Panc1 (cell line): Measurements from ENCODE around the gene TWF2. TPM values are rescaled to one million over a fixed set of nuclear protein-coding genes. Genes with fewer than 3 reads are reported as not detected.

Experiments
- ATAC-seq: fragments of 200-7000 bp; cut with Tn5 transposase; 2 replicates; pipeline ENCODE4 v1.9.1; 2020; ENCODE audit warnings: mild to moderate bottlenecking, moderate library complexity
- BruUV-seq: library from RNA; stranded (reverse); fragments of 400-500 nt; replicated peaks from 2 replicates; lab custom pipeline; 2021; lab: Mats Ljungman, UMichigan
- CTCF ChIA-PET: fragments of 300-600 bp; sonication (Branson Sonifier 250); formaldehyde crosslinking; loops from one replicate; lab custom pipeline; 2022; ENCODE audit warnings: antibody characterized with exemption; lab: Charles Lee
- POLR2A ChIA-PET: fragments of 300-600 bp; sonication (Branson Sonifier 250); formaldehyde crosslinking; loops from one replicate; lab custom pipeline; 2022; ENCODE audit warnings: antibody characterized with exemption; lab: Charles Lee
- DNase-seq: peaks from one replicate; pipeline ENCODE4 v3.0.0-alpha.2; 2010; ENCODE audit warnings: low read depth, low spot score
- H3K27ac ChIP-seq: 2 replicates; pipeline ENCODE4 v1.5.1; 2011; ENCODE audit warnings: mild to moderate bottlenecking, low read length, inconsistent platforms
- H3K27me3 ChIP-seq: fragments of 200-500 bp; sonication (Bioruptor generic); 2 replicates; pipeline ENCODE4 v1.6.0; 2014; ENCODE audit warnings: low read length, inconsistent platforms; ENCODE audit not compliant: control insufficient read depth, insufficient read depth
- H3K36me3 ChIP-seq: fragments of 200-500 bp; sonication (Bioruptor generic); 2 replicates; pipeline ENCODE4 v1.5.1; 2014; ENCODE audit warnings: inconsistent platforms, mild to moderate bottlenecking, low read length, moderate library complexity; ENCODE audit not compliant: control insufficient read depth, insufficient read depth
- H3K4me1 ChIP-seq: 2 replicates; pipeline ENCODE4 v1.5.1; 2011; ENCODE audit warnings: inconsistent platforms, mild to moderate bottlenecking, low read length, moderate library complexity; ENCODE audit not compliant: control insufficient read depth, insufficient read depth
- H3K4me3 ChIP-seq, 2 experiments: 2 replicates each; pipeline ENCODE4 v1.5.1; 2011 to 2012; ENCODE audit warnings: low read depth in 2 of 2, low read length in 2 of 2, mild to moderate bottlenecking in 2 of 2, inconsistent platforms in 1 of 2, moderate library complexity in 1 of 2
- H3K9me3 ChIP-seq: fragments of 200-500 bp; sonication (Bioruptor generic); 2 replicates; pipeline ENCODE4 v1.5.1; 2014; ENCODE audit warnings: low read depth, mild to moderate bottlenecking, inconsistent platforms, low read length, moderate library complexity; ENCODE audit not compliant: control insufficient read depth, insufficient read depth
- POLR2AphosphoS5 ChIP-seq: IDR thresholded peaks from 2 replicates; pipeline ENCODE4 v1.6.1; 2012; ENCODE audit warnings: mild to moderate bottlenecking, low read depth, low read length, moderate library complexity
- SIN3A ChIP-seq: IDR thresholded peaks from 2 replicates; pipeline ENCODE4 v1.6.1; 2012; ENCODE audit warnings: low read depth, mild to moderate bottlenecking, low read length, moderate library complexity, borderline replicate concordance; ENCODE audit not compliant: insufficient read depth
- TCF7L2 ChIP-seq: IDR thresholded peaks from 2 replicates; pipeline ENCODE4 v1.6.1; 2011; ENCODE audit warnings: mild to moderate bottlenecking, low read depth, low read length, inconsistent platforms
- in situ Hi-C: cut with HindIII; loops from 2 replicates; pipeline ENCODE4 v1.10.0; 2016; ENCODE audit warnings: low sequenced_read_pairs, low pct_unique_long_range_greater_than_20kb
- intact Hi-C: fragments of 100-400 bp; cut with micrococcal nuclease; formaldehyde crosslinking; loops from one replicate; pipeline ENCODE4 v1.10.0; 2022; ENCODE audit not compliant: unreplicated experiment
- total RNA-seq: library from RNA; stranded (reverse); gene quantifications from one replicate; pipeline ENCODE4 v1.2.1, GENCODE V29; 2021; ENCODE audit not compliant: unreplicated experiment
- TF ChIP-seq, protein P1 (sequence below), 2 experiments: IDR thresholded peaks; 2 replicates each; pipeline ENCODE4 v1.6.1; 2011 to 2012; ENCODE audit warnings: low read depth in 2 of 2, control low read depth in 1 of 2, low read length in 1 of 2, mild to moderate bottlenecking in 1 of 2, moderate library complexity in 1 of 2; ENCODE audit not compliant: insufficient read depth in 1 of 2
- TF ChIP-seq, protein P2 (sequence below): fragments of 450-650 bp; IDR thresholded peaks from 2 replicates; pipeline ENCODE4 v1.5.1; 2017; ENCODE audit warnings: mild to moderate bottlenecking

The TWF2 gene
- total RNA-seq, 1 experiment from 2014 or later, result 51.9 TPM

DNA sequence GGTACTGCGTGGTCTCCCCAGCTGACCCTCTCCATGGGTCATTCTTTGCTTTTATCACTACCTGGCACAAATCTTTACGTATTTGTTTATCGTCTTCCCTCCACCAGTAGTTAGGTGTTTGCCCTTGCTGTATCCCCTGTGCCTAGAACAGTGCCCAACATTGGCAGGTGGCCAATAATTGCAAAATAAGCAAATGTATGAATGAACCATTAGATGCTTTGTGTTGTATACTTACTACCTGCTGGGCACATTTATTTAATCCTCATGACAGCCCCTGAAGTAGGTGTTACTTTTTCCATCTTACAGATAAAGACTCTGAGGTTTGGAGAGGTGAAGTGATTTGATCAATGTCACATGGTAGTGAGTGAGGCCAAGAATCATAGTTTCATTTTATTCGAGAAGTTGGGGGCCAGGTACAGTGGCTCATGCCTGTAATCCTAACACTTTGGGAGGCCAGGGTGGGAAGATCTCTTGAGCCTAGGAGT is 2.0 kb upstream of the TWF2 start:
- in situ Hi-C loops (no loop called here), intact Hi-C loops (no loop called here)
- no TSS peak for BruUV-seq
- Histone ChIP-seq H3K4me1 (peaks cover 25% of the 10 kb centered on the region), H3K27me3 (no peaks in the 10 kb centered on the region), H3K9me3 (no peaks in the 10 kb centered on the region), H3K36me3 (peaks cover 7% of the 10 kb centered on the region; the same call in 1 of the 2 replicates), H3K4me3 (no peak overlapping the region), H3K27ac (peak overlapping the region; percentile 81; the same call in 1 of the 2 replicates)
- no peak for DNase-seq
- TF ChIP-seq SIN3A, result no peak
- TF ChIP-seq, protein P1, sequence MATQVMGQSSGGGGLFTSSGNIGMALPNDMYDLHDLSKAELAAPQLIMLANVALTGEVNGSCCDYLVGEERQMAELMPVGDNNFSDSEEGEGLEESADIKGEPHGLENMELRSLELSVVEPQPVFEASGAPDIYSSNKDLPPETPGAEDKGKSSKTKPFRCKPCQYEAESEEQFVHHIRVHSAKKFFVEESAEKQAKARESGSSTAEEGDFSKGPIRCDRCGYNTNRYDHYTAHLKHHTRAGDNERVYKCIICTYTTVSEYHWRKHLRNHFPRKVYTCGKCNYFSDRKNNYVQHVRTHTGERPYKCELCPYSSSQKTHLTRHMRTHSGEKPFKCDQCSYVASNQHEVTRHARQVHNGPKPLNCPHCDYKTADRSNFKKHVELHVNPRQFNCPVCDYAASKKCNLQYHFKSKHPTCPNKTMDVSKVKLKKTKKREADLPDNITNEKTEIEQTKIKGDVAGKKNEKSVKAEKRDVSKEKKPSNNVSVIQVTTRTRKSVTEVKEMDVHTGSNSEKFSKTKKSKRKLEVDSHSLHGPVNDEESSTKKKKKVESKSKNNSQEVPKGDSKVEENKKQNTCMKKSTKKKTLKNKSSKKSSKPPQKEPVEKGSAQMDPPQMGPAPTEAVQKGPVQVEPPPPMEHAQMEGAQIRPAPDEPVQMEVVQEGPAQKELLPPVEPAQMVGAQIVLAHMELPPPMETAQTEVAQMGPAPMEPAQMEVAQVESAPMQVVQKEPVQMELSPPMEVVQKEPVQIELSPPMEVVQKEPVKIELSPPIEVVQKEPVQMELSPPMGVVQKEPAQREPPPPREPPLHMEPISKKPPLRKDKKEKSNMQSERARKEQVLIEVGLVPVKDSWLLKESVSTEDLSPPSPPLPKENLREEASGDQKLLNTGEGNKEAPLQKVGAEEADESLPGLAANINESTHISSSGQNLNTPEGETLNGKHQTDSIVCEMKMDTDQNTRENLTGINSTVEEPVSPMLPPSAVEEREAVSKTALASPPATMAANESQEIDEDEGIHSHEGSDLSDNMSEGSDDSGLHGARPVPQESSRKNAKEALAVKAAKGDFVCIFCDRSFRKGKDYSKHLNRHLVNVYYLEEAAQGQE (IDR thresholded peaks at IDR 0.05; ENCODE audit: insufficient read depth in 1 of 2, low read depth in 2 of 2, low read length in 1 of 2), result no peak
- POLR2A ChIA-PET, result interaction anchor here (0.5 to 0.6 kb wide), 3 partner anchors 37 to 155 kb away, joined by 3 to 9 read pairs (median 3); partner anchors contain the start of gene WDR82
- no peak for ATAC-seq
- CTCF ChIA-PET, result interaction anchor here (0.6 kb wide), 2 partner anchors 184 to 196 kb away, joined by 3 to 5 read pairs; no protein-coding TSS in a partner anchor

DNA sequence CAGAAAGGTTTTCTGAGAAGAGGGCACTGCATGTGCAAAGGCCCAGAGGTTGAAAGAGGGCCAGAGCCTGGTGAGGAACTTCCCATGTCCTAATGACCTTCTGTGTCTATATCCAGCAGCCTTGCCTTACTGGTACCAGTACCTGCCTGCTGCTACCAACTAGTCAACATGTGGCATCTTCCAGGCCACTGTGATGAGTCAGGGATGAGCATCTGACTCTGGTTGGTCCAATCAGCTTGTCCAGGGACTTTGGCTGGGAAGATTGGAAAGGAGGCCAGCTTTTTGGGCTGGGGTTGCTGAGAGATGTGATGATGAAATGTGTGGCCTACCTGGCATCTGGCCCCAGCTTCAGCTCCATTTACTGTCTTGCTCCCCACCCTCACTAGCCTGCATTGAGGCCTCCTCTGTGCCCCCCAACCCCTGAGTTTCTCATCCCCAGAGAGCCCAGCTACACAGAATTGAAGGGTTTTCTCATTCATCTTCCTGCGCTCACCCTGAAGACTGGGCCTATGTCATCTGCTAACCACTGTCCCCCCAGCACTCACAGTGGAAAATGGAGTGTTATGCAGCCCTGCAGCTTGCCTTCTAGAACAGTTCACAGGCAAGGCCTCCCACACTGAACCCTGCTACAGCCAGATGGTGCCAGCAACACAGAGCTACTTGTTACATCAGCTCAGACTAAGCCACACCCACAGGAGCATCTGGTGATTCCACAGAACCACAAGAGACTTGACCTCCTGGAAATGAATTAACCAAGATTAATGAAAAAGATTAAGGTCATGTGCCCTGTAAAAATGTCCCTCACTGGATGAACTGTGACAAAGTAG is 1.3 kb upstream of the TWF2 start:
- no peak for TF ChIP-seq SIN3A
- TF ChIP-seq POLR2AphosphoS5, result no peak
- TF ChIP-seq TCF7L2, result no peak
- TF ChIP-seq, protein P1 (IDR thresholded peaks at IDR 0.05; ENCODE audit: insufficient read depth in 1 of 2, low read depth in 2 of 2, low read length in 1 of 2), result no peak
- TF ChIP-seq, protein P2, sequence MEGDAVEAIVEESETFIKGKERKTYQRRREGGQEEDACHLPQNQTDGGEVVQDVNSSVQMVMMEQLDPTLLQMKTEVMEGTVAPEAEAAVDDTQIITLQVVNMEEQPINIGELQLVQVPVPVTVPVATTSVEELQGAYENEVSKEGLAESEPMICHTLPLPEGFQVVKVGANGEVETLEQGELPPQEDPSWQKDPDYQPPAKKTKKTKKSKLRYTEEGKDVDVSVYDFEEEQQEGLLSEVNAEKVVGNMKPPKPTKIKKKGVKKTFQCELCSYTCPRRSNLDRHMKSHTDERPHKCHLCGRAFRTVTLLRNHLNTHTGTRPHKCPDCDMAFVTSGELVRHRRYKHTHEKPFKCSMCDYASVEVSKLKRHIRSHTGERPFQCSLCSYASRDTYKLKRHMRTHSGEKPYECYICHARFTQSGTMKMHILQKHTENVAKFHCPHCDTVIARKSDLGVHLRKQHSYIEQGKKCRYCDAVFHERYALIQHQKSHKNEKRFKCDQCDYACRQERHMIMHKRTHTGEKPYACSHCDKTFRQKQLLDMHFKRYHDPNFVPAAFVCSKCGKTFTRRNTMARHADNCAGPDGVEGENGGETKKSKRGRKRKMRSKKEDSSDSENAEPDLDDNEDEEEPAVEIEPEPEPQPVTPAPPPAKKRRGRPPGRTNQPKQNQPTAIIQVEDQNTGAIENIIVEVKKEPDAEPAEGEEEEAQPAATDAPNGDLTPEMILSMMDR, result no peak
- intact Hi-C loops, result no loop called here
- Histone ChIP-seq H3K9me3 (no peaks in the 10 kb centered on the region), H3K36me3 (peaks cover 7% of the 10 kb centered on the region; the same call in 1 of the 2 replicates), H3K4me3 (peak overlapping the region; percentile 80 to 86), H3K4me1 (peaks cover 25% of the 10 kb centered on the region), H3K27me3 (no peaks in the 10 kb centered on the region), H3K27ac (peak overlapping the region; percentile 81)
- CTCF ChIA-PET, result interaction anchor here (0.6 kb wide), 2 partner anchors 183 to 197 kb away, joined by 3 to 5 read pairs; no protein-coding TSS in a partner anchor
- BruUV-seq, result no TSS peak
- ATAC-seq (no peak), DNase-seq (no peak)
- POLR2A ChIA-PET, result interaction anchor here (0.5 to 0.6 kb wide), 3 partner anchors 38 to 156 kb away, joined by 3 to 9 read pairs (median 3); partner anchors contain the start of gene WDR82
- in situ Hi-C loops, result no loop called here
